ENCODE data around the gene NUDT13.
"Not testable (repeated sequence)": the region's sequence is repeated elsewhere in the genome, so short reads cannot be mapped to it uniquely, and the experiment has no call there.

NUDT13 gene

GRCh38 chr10:73106301-73106700, 4.0 kb upstream of the NUDT13 start:
- no peak for DNase-seq

GRCh38 chr10:73109248-73109652, 1.0 kb upstream of the NUDT13 start:
- DNase-seq, result not testable (repeated sequence)

GRCh38 chr10:73112032-73112431, 1.8 kb downstream of the NUDT13 start:
- DNase-seq, result not testable (repeated sequence)

- DNase-seq, result peak; percentile 58
These were observed 3.3 kb downstream of the NUDT13 start for GRCh38 chr10:73113551-73113950.

GRCh38 chr10:73116017-73116416, 5.8 kb downstream of the NUDT13 start:
- no peak for DNase-seq

GRCh38 chr10:73117976-73118743, 7.9 kb downstream of the NUDT13 start:
- DNase-seq, result no peak

- no peak for DNase-seq
These were observed 9.2 kb downstream of the NUDT13 start for GRCh38 chr10:73119457-73119856.

GRCh38 chr10:73119952-73120351, 9.7 kb downstream of the NUDT13 start:
- DNase-seq, result no peak

GRCh38 chr10:73126343-73126742, 16.1 kb downstream of the NUDT13 start:
- no peak for DNase-seq

GRCh38 chr10:73131301-73131700, 21.0 kb downstream of the NUDT13 start:
- no peak for DNase-seq

GRCh38 chr10:73131913-73132686, 21.8 kb downstream of the NUDT13 start:
- no peak for DNase-seq

- no peak for DNase-seq
These were observed 24.5 kb downstream of the NUDT13 start for GRCh38 chr10:73134727-73135126.

GRCh38 chr10:73136627-73137026, 26.4 kb downstream of the NUDT13 start:
- no peak for DNase-seq

- no peak for DNase-seq
These were observed 29.0 kb downstream of the NUDT13 start for GRCh38 chr10:73139251-73139650.

GRCh38 chr10:73141603-73142002, 31.3 kb downstream of the NUDT13 start:
- no peak for DNase-seq

GRCh38 chr10:73150633-73151413, 40.6 kb downstream of the NUDT13 start:
- DNase-seq, result not testable (repeated sequence)

GRCh38 chr10:73152009-73152408, 41.8 kb downstream of the NUDT13 start:
- no peak for DNase-seq

GRCh38 chr10:73156054-73156453, 45.8 kb downstream of the NUDT13 start:
- DNase-seq, result no peak

- peak; percentile 67 for DNase-seq
These were observed 48.9 kb downstream of the NUDT13 start for GRCh38 chr10:73159038-73159648.

- DNase-seq, result no peak
These were observed 50.8 kb downstream of the NUDT13 start for GRCh38 chr10:73161079-73161478.

- no peak for DNase-seq
These were observed 51.4 kb downstream of the NUDT13 start for GRCh38 chr10:73161662-73162061.

- no peak for DNase-seq
These were observed 52.8 kb downstream of the NUDT13 start for GRCh38 chr10:73163096-73163495.

- DNase-seq, result no peak
These were observed 56.7 kb downstream of the NUDT13 start for GRCh38 chr10:73166972-73167371.
